ENCODE measurements around the gene PPTC7.
"Not testable (repeated sequence)": the region's sequence is repeated elsewhere in the genome, so short reads cannot be mapped to it uniquely, and the experiment has no call there.

PPTC7 gene

DNA sequence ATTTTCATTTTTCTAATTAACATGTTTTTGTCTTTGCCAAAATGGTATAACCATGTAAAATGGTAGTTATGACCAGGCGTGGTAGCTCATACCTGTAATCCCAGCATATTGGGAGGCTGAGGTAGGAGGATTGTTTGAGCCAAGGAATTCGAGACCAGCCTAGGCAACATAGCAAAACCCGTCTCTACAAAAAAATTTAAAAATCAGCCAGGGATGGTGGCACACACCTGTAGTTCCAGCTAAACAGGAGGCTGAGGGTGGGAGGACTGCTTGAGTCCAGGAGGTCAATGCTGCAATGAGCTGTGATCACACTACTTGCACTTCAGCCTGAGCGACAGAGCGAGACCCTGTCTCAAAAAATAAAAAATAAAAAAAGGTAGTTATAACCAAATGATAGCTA, 23.1 kb downstream of the PPTC7 start:
- no peak for DNase-seq

DNA sequence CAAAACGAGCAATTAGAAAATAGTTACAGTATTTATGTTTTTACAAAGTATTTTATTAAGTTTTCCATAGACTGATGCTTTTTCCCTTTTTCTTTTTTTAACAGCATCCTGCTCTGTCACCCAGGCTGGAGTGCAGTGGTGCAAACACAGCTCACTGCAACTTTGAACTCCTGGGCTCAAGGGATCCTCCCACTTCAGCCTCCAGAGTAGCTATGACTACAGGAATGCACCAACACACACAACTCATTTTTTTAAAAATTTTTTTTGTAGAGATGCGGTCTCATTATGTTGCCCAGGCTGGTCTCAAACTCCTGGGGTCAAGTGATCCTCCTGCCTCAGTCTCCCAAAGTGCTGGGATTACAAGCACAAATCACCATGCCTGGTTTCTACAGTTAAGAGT, 24.2 kb downstream of the PPTC7 start:
- not testable (repeated sequence) for DNase-seq

DNA sequence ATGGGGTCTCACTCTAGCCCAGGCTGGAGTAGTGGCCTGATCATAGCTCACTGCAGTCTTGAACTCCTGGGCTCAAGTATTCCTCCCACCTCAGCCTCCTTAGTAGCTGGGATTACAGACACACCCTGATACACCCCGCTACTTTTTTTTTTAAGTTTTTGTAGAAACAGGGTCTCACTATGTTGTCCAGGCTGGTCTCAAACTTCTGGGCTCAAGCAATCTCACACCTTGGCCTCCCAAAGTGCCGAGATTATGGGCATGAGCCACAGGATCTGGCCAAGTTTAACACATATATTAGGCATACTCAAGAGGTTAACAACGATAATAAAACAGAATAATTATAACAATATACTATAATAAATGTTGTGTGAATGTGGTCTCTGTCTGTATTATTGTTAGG, 25.8 kb downstream of the PPTC7 start:
- no peak for DNase-seq

DNA sequence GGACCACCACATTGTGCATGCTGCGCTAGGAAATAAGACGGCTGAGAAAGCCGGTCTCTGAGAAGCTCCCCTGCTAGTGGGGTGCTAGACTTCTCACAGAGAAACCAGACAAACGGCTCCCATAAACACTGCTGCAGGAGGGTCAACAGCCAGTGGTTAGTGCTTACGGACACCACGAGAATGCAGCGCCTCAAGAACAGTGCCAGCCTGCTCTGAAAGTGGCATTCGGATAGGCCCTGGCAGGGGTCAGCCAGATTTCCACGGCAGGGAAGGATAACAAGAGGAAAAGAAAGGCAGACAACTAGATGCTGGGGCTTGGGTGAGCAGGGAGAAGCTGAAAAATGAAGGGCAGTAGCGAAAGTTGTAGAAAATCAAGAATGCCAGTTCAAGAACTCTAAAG, 26.4 kb downstream of the PPTC7 start:
- no peak for DNase-seq

DNA sequence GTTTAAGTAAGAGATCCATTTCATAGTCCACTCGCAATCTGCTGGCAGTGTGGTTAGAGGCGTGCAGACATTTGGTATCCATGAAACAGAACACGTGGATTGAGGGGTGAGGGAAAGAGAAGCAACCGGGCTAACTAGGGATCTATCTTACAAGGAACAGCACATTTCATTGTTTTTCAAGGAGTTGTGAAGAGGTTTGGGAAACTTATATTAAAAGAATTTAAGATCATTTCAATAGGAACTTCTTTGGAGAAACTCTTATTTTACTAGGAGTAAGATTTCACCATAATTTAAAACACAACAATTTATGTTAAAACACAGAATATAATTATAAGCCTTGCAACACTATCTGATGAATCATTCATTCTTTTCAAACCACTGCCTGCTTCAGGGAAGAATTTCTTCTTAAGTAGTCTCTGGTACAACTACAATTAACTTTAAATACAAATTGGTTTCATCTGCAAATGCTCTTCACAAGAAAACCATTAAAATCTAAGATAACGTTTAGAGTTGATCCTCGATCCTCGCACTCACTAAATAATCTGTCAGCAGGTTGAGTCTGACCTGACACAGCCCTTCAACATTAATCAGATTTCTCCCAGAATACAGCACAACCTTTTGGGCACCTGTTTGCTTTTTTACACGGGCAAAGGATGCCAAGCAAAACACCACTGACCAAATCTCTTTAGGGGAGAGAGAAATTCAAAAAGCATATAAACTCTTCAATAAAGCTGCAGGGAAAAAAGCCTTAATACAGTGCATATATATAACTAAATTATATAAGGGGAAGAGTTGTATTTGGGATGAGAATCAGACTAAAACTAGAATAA, 27.3 kb downstream of the PPTC7 start:
- no peak for DNase-seq

DNA sequence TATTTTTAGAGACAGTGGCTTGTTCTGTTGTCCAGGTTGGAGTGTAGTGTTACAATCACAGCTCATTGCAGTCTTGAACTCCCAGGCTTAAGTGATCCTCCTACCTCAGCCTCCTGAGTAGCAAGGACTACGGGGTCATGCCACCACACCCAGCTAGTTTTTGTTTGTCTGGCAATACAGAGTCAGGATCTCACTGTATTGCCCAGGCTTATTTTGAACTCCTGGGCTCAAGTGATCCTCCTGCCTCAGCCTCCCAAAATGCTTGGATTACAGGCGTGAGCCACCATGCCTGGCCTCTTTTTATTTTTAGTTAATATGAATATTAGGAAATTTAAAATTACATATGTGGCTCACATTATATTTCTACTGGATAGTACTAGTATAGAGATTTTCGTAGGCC, 28.9 kb downstream of the PPTC7 start:
- DNase-seq: no peak

DNA sequence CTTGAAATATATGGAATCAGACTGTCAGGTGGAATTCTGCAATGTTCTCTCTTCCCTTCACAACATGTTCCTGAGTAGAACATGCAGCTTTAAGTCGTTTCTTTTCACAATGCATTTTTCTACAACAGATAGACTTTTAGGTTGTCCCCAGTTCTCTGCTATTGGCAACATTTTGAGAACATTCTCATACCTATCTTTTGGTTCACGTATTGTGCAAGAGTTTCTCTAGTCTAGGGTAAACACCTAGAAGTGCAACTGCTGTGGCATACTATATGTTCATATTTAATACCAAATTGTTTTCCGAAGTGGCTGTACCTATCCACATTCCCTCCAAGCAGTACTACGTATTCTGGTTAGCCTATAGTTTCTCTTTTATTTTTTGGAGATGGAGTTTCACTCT, 32.1 kb downstream of the PPTC7 start:
- no peak for DNase-seq

DNA sequence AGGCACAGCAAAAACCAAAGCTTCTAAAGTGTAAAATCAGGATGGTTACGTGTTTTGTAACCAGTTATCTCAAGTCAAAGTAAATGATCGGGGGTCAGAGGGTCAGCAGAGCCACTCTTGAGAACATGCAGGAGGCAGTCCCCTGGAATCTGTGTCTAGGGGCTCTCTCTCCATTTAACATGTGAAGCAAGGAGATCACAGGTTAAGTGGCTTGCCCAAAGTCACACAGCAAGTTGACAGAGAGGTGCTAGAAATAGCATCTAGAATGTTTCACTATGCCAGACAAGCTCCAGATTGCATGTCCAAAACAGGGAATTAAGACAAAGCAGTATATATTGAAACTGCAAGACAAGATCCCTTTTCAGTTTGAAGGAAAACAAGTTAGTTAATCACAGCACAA, 33.4 kb downstream of the PPTC7 start:
- no peak for DNase-seq

DNA sequence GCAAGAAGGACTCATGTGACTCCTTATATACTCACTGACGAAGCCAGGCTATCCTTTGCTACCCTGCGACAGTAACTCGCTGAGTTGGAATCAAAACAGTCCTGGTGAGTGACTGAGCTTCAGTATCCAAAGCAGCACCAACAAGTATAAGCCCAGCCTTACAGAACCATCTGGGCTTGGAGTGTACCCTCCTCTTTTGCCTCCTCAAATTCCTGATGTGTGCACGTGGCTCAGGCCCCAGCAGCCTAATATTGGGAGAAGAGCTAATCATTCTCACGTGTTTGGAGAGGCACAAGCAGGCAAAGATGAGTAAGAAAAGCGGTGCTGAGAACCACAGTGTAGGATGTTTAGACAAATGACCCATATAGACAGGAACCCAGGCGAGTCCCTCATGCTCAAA, 34.4 kb downstream of the PPTC7 start:
- DNase-seq: no peak

DNA sequence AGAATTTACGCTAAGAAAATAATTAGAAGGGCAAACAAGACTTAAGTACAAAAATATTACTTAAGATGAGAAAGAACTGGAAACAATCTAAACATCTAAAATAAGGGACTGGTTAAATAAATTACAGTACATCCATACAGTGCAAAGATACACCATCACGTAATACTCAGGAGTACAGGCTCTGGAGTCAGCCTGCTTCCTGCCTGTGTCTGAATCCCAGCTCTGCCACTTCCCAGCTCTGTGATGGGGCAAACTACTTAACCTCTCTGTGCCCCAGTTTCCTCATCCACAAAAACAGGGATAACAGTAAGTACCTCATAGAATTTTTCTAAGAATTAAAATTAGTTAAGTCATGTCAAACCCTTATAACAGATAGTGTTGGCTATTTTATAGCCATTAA, 36.0 kb downstream of the PPTC7 start:
- no peak for DNase-seq

DNA sequence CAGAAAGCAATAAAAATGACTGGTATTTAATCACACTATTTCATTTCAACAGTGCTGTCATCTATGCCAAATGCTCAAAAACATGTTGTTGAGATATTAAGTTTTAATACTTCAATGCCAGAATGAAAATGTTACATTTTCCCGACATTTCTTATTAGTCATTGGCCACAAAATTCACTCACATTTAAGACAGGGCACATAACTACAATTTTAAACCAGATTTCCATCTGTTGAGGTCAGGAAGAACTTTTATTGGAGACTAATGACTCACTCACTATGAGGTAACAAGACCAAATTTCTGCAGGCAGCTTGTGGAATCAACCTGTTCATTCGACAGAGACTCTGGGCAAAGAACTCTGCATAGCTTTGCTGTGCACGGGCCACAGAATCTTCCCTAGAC, 36.8 kb downstream of the PPTC7 start:
- no peak for DNase-seq

DNA sequence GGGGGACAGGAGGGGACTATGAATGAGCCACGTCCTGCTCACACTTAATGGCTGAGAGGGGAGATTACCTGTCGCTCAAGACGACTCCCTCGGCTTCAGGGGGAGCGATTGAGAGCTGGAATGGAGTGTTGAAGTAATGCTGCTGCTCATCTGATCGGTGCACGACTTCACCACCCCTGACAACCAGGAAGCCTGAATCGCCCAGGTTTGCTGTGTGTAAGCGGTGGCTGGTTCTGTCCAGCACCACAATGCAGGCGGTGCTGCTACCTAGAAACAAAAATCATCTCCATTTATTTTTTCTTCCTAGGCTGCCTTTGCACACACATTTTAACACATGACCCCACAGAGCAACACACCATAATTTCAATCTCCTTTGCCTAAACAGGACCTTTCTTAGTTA, 37.3 kb downstream of the PPTC7 start:
- DNase-seq: no peak

DNA sequence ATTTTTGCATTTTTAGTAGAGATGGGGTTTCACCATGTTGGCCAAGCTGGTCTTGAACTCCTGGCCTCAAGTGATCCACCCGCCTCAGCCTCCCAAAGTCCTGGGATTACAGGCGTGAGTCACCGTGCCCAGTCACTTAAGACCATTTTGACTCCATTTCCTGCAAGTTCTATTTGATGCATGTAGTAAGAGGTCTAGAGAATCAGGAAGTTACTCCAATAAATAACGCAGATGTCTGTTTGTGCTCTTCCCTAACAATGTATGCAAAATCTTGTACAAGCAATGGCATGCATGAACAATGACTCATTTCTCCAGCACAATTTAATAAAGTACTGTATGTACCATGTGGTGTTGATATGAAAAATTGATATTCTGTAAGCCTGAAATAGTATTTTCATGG, 37.9 kb downstream of the PPTC7 start:
- not testable (repeated sequence) for DNase-seq

DNA sequence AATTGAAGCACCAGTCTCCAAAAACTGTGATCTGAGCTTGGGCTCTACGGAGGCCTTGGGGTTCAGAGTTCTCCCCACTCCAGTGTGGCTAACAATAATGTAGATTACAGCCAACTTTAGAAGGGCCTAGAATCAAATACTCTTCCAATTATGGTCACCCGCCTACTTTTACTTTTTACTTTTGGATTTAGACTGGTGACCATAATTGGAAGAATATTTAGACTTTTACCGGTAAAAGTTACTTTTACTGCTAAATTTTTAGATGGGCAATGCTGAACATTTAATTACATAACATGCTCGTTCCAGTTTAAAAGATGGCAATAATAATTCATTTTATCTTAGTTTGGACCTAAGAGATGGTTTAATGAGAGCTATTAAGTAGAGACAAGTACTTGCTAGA, 39.2 kb downstream of the PPTC7 start:
- DNase-seq: no peak

DNA sequence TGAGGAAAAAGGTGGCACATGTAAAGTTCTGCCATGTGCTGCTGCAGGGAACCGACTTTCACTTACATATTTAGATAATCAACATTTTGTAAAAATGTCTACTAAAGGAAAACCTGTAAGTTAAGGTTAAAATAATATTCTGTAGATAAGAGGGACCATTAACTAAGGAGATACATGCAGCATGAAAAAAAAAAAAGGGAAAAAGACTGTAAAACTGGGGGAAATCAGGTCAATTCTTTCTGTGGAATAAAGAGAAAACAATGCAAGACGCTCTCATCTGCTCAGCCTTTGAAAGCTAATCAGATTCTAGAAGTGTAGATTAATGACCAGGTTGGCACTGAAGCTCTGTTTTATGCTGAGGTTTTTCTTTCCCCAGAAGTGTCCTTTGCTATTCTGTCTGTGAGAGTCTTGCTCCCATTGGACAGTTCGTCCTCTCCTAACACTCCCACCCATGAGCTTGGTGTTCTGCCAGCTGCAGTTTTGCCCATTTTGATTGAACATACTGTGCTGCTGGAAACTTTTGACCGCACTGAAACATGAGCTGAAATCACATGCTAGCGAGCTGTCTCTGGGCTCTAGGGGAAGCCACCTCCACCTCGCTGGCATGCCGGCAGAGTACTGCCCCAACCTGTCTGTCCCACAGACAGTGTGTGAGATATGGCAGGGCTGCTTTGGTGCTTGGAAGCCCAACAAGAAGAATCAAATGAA, 39.7 kb downstream of the PPTC7 start:
- DNase-seq: no peak

DNA sequence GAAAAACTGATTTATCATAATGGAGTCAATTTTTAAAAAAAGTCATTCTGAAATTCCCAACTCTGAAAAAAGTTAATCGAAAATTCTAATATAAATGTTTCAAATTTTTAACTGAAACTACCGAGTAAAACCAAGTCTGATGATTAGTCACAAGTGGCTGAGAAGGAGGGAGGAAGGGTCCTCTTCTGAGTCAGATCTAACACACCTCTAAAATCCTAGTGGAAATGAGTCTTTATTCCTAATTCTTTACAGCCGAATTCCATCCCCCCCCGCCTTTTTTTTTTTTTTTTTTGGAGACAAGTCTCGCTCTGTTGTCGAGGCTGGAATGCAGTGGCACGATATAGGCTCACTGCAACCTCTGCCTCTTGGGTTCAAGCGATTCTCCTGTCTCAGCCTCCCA, 43.1 kb downstream of the PPTC7 start:
- DNase-seq: no peak

DNA sequence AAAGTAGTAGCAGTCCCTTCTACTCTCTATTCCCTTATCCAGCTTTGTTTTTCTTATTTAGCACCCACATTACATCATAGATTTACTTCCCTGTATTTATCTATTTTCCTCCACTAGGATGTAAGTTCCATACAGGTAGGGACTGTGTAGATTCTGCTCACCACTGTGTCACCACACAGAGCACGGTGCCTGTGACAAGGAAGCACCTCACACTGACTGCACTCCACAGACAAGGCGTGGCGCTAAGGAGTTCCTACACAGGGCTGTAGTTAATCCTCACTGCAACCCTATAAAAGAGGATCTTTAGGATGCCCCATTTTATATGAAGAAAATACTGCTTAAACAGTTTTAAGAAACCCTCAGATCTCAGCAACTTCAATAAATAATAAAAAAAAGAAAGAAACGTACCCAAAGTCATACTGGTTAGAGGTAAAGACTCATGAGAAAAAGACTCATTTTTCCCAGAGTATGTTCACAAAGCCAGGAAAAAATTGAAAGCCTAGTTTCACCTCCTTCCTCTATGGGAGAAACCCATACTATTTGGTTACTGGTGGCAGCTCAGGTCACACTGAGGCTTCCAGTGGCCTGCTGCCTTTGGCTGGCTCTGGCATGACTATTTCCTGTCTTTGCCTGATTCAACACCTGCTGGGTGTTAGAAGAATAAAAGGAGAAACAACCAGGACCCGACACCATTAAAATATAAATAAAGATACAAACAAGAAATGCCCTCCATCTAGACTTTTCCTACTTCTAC, 44.1 kb downstream of the PPTC7 start:
- DNase-seq: no peak

DNA sequence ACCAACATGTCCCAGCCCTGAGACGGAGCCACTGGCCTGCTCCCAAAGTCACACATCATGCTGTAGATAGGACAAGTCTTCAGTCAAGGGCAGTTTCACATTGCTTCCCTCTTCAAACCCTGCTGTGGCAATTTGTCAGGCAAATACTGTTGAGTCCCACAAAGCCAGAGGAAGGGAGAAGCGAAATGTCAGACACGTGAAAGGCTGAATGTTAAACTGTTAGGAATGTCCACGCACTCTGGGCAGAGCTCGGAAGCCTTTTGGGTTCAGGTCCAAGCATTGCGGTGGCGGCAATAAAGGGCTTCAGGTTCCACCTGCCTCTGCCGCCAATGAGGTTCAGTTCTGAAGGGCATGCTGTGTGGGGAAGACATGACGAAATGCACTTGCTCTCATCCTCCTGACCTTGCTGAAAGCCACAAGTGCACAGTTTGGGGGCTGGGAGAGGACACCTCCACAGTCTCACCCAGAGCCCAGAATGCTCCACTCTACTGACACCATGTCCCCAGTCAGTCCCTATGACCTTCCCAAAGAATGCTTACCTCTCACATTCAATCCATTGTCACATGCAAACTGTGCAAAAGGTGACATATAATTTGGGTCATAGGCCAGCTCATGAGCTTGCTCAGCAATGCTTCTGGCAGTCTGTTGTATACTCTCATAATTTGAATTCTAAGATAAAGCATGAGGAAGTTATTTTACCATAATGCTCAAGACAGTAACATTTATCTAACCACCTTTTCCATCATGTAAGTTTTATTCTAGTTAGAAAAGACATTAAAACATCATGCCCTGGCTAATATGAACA, 45.3 kb downstream of the PPTC7 start:
- no peak for DNase-seq

DNA sequence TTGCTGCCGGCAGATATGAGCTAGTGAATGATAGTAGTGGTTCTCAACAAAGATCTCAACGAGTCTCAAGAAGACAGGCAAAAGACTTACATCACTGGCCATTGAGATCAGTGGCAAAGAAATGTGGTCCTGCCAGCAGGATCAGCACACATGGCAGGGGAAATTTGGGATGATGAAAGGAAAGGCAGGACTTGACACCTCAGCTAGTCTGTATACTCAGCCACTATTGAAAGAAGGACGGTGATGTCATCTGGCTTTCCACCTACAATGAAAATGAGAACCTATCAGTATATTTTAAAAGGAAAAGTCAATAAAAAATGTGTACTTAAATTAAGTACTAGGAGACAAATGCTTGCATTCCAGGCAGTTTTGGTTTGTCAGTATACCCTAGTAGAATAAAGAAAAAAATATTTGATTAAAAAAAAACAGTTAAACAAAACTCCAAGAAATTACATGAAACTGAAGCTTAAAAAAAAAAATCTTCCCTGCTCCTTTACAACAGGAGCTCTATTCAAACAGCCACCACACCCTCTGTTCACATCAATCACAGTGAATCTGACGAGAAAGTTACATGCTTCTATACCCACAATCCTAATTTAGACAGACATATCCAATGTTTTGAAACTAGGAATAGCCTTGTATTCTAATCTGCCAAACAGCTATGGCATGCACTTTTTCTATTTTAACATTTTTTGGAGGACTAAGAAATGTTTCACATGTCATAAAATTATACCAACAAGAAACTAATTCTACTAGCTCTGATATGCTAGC, 46.1 kb downstream of the PPTC7 start:
- no peak for DNase-seq

DNA sequence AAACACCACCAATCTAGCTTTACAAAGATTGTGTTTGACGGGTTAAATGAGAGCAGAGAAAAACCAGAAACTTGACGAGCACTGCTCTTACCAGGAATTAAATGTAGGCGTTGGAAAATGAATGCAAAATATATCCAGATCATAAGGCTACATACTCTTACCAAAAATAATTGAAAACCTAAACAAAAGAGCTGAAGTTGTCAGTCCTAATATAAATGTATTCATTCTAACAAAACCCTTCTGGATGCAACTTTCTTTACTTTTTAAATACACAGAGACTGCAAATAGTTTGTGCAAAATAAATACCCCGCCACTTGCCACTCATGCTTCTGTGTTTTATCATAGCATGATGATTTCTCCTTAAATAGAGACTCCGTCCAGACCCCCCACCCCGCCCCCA, 48.3 kb downstream of the PPTC7 start:
- DNase-seq: no peak

DNA sequence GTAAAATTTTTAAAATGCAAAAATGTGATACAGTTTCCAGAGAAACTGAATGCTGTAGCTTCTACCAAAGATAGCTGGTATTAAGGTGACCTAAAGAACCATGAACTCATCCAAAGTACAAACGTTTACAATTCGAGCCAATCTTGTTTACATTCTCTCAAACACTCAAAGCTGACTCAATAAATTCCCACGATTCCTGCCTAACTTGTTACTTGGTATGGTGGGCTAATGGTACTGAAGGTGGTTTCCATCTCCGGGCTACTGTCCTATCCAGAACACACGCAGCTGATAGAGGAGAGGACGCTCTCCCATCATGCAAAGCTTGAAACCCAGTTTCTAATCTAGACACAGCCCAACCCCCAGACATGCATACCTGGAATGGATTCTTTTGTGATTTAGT, 49.5 kb downstream of the PPTC7 start:
- DNase-seq: no peak

DNA sequence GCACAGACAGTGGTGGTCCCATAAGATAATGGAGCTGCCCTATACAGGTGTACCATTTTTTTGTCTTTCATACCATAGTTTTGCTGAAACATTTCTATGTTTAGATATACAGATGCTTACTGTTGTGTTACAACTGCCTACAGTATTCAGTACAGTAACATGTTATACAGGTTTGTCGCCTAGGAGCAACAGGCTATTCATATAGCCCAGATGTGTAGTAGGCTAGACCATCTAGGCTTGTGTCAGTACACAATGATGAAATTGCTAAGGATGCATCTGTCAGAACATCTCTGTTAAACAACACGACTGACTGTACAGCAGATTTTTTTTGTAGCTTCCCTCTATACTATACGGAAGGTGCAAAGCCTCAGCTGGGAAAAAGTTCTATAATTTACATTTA, 50.5 kb downstream of the PPTC7 start:
- DNase-seq: no peak

All from activated CD8-positive, alpha-beta memory T cell treated with anti-CD3 and anti-CD28 coated beads for 24 hours (primary cell).